Fibroblast of gingiva (primary cell): ENCODE measurements around the gene CRELD1.

ENCODE experiments used
- DNase-seq: peaks from one replicate; pipeline ENCODE4 v3.0.0-alpha.2; 2011; ENCODE audit warnings: low read depth

The CRELD1 gene

GRCh38 chr3:9957214-9957613, 23.6 kb downstream of the CRELD1 start:
- no peak for DNase-seq

- no peak for DNase-seq
Measured at GRCh38 chr3:9965200-9965875, 31.7 kb downstream of the CRELD1 start.

GRCh38 chr3:9966841-9967240, 33.2 kb downstream of the CRELD1 start:
- DNase-seq: no peak

GRCh38 chr3:9969632-9970019, 36.0 kb downstream of the CRELD1 start:
- DNase-seq: no peak

GRCh38 chr3:9970020-9970652, 36.5 kb downstream of the CRELD1 start:
- peak; percentile 69 for DNase-seq

- DNase-seq: peak; percentile 99
Measured at GRCh38 chr3:9976721-9977709, 43.4 kb downstream of the CRELD1 start.

- no peak for DNase-seq
Measured at GRCh38 chr3:9978710-9979305, 45.2 kb downstream of the CRELD1 start.

GRCh38 chr3:9980251-9980650, 46.6 kb downstream of the CRELD1 start:
- DNase-seq: no peak

- no peak for DNase-seq
Measured at GRCh38 chr3:9986230-9986725, 52.6 kb downstream of the CRELD1 start.

- DNase-seq: peak; percentile 92
Measured at GRCh38 chr3:9994086-9994844, 60.6 kb downstream of the CRELD1 start.
